Measurements from ENCODE around the gene RIC3. TPM values are rescaled to one million over a fixed set of nuclear protein-coding genes. Genes with fewer than 3 reads are reported as not detected.

Gene RIC3
- total RNA-seq, 1 experiment from 2014 or later, result not detected

GRCh38 chr11:8102296-8102915, 66.4 kb downstream of the RIC3 start:
- Histone ChIP-seq H3K9me3 (replicated peaks) (no peaks in the 10 kb centered on the region), H3K4me3 (no peak overlapping the region), H3K36me3 (no peaks in the 10 kb centered on the region), H3K27ac (no peak overlapping the region), H3K4me1 (no peaks in the 10 kb centered on the region), H3K27me3 (no peaks in the 10 kb centered on the region)
- no peak for DNase-seq

- Histone ChIP-seq H3K36me3 (no peaks in the 10 kb centered on the region), H3K4me1 (no peaks in the 10 kb centered on the region), H3K27me3 (no peaks in the 10 kb centered on the region), H3K27ac (no peak overlapping the region), H3K9me3 (replicated peaks) (no peaks in the 10 kb centered on the region), H3K4me3 (no peak overlapping the region)
- DNase-seq, result no peak
Observed at GRCh38 chr11:8101421-8101820, 67.4 kb downstream of the RIC3 start.

GRCh38 chr11:8100605-8101004, 68.2 kb downstream of the RIC3 start:
- Histone ChIP-seq H3K4me3 (no peak overlapping the region), H3K9me3 (replicated peaks) (no peaks in the 10 kb centered on the region), H3K27ac (no peak overlapping the region), H3K36me3 (no peaks in the 10 kb centered on the region), H3K4me1 (no peaks in the 10 kb centered on the region), H3K27me3 (no peaks in the 10 kb centered on the region)
- no peak for DNase-seq

- Histone ChIP-seq H3K27ac (no peak overlapping the region), H3K36me3 (no peaks in the 10 kb centered on the region), H3K4me3 (no peak overlapping the region), H3K9me3 (replicated peaks) (no peaks in the 10 kb centered on the region), H3K4me1 (no peaks in the 10 kb centered on the region), H3K27me3 (no peaks in the 10 kb centered on the region)
- DNase-seq, result no peak
Observed at GRCh38 chr11:8100158-8100557, 68.7 kb downstream of the RIC3 start.

- no peaks in the 10 kb centered on the region for H3K36me3 ChIP-seq
- H3K4me1 ChIP-seq, result no peaks in the 10 kb centered on the region
- H3K4me3 ChIP-seq, result no peak overlapping the region
- no peaks in the 10 kb centered on the region for H3K9me3 ChIP-seq (replicated peaks)
- peak; percentile 64 to 84 for DNase-seq
- H3K27me3 ChIP-seq, result no peaks in the 10 kb centered on the region
- H3K27ac ChIP-seq, result no peak overlapping the region
Observed at GRCh38 chr11:8099291-8099899, 69.4 kb downstream of the RIC3 start.

GRCh38 chr11:8098879-8099278, 69.9 kb downstream of the RIC3 start:
- Histone ChIP-seq H3K4me3 (no peak overlapping the region), H3K4me1 (no peaks in the 10 kb centered on the region), H3K36me3 (no peaks in the 10 kb centered on the region), H3K27ac (no peak overlapping the region), H3K9me3 (replicated peaks) (no peaks in the 10 kb centered on the region), H3K27me3 (no peaks in the 10 kb centered on the region)
- DNase-seq, result no peak

- Histone ChIP-seq H3K27ac (no peak overlapping the region), H3K4me1 (no peaks in the 10 kb centered on the region), H3K36me3 (no peaks in the 10 kb centered on the region), H3K4me3 (no peak overlapping the region), H3K9me3 (replicated peaks) (no peaks in the 10 kb centered on the region), H3K27me3 (no peaks in the 10 kb centered on the region)
- no peak for DNase-seq
Observed at GRCh38 chr11:8098361-8098760, 70.5 kb downstream of the RIC3 start.

- no peak overlapping the region for H3K4me3 ChIP-seq
- no peak overlapping the region for H3K27ac ChIP-seq
- H3K36me3 ChIP-seq, result no peaks in the 10 kb centered on the region
- no peak for DNase-seq
- no peaks in the 10 kb centered on the region for H3K9me3 ChIP-seq (replicated peaks)
- H3K4me1 ChIP-seq, result no peaks in the 10 kb centered on the region
- no peaks in the 10 kb centered on the region for H3K27me3 ChIP-seq
Observed at GRCh38 chr11:8097926-8098325, 70.9 kb downstream of the RIC3 start.

GRCh38 chr11:8097468-8097867, 71.4 kb downstream of the RIC3 start:
- no peak overlapping the region for H3K4me3 ChIP-seq
- no peaks in the 10 kb centered on the region for H3K36me3 ChIP-seq
- H3K4me1 ChIP-seq, result no peaks in the 10 kb centered on the region
- H3K9me3 ChIP-seq (replicated peaks), result no peaks in the 10 kb centered on the region
- H3K27ac ChIP-seq, result no peak overlapping the region
- no peak for DNase-seq
- H3K27me3 ChIP-seq, result no peaks in the 10 kb centered on the region

- no peak overlapping the region for H3K27ac ChIP-seq
- H3K27me3 ChIP-seq, result no peaks in the 10 kb centered on the region
- H3K4me3 ChIP-seq, result no peak overlapping the region
- no peak for DNase-seq
- H3K9me3 ChIP-seq (replicated peaks), result no peaks in the 10 kb centered on the region
- no peaks in the 10 kb centered on the region for H3K4me1 ChIP-seq
- H3K36me3 ChIP-seq, result no peaks in the 10 kb centered on the region
Observed at GRCh38 chr11:8097062-8097461, 71.8 kb downstream of the RIC3 start.

GRCh38 chr11:8096575-8096974, 72.2 kb downstream of the RIC3 start:
- H3K27me3 ChIP-seq, result no peaks in the 10 kb centered on the region
- H3K9me3 ChIP-seq (replicated peaks), result no peaks in the 10 kb centered on the region
- H3K4me3 ChIP-seq, result no peak overlapping the region
- H3K36me3 ChIP-seq, result no peaks in the 10 kb centered on the region
- no peak for DNase-seq
- no peaks in the 10 kb centered on the region for H3K4me1 ChIP-seq
- no peak overlapping the region for H3K27ac ChIP-seq

- Histone ChIP-seq H3K27ac (no peak overlapping the region), H3K36me3 (no peaks in the 10 kb centered on the region), H3K4me1 (no peaks in the 10 kb centered on the region), H3K27me3 (no peaks in the 10 kb centered on the region), H3K4me3 (no peak overlapping the region), H3K9me3 (replicated peaks) (no peaks in the 10 kb centered on the region)
- no peak for DNase-seq
Observed at GRCh38 chr11:8095806-8096522, 72.9 kb downstream of the RIC3 start.

GRCh38 chr11:8095371-8095770, 73.5 kb downstream of the RIC3 start:
- Histone ChIP-seq H3K27ac (no peak overlapping the region), H3K36me3 (no peaks in the 10 kb centered on the region), H3K27me3 (no peaks in the 10 kb centered on the region), H3K4me3 (no peak overlapping the region), H3K9me3 (replicated peaks) (no peaks in the 10 kb centered on the region), H3K4me1 (no peaks in the 10 kb centered on the region)
- no peak for DNase-seq

GRCh38 chr11:8094656-8095055, 74.2 kb downstream of the RIC3 start:
- no peaks in the 10 kb centered on the region for H3K27me3 ChIP-seq
- no peaks in the 10 kb centered on the region for H3K9me3 ChIP-seq (replicated peaks)
- no peaks in the 10 kb centered on the region for H3K4me1 ChIP-seq
- H3K27ac ChIP-seq, result no peak overlapping the region
- no peak overlapping the region for H3K4me3 ChIP-seq
- DNase-seq, result no peak
- no peaks in the 10 kb centered on the region for H3K36me3 ChIP-seq

GRCh38 chr11:8093931-8094575, 74.8 kb downstream of the RIC3 start:
- H3K4me3 ChIP-seq, result no peak overlapping the region
- H3K36me3 ChIP-seq, result no peaks in the 10 kb centered on the region
- no peak overlapping the region for H3K27ac ChIP-seq
- H3K9me3 ChIP-seq (replicated peaks), result no peaks in the 10 kb centered on the region
- H3K4me1 ChIP-seq, result no peaks in the 10 kb centered on the region
- H3K27me3 ChIP-seq, result no peaks in the 10 kb centered on the region
- DNase-seq, result no peak

All from SJCRH30 (cell line).